GM19238 (cell line): Measurements from ENCODE around the gene PPP2R1A.
"Not testable (repeated sequence)": the region's sequence is repeated elsewhere in the genome, so short reads cannot be mapped to it uniquely, and the experiment has no call there.

ENCODE experiments used
- DNase-seq: peaks from one replicate; pipeline ENCODE4 v3.0.0; 2011; ENCODE audit warnings: low spot score; ENCODE audit not compliant: insufficient read length

Gene PPP2R1A

DNA sequence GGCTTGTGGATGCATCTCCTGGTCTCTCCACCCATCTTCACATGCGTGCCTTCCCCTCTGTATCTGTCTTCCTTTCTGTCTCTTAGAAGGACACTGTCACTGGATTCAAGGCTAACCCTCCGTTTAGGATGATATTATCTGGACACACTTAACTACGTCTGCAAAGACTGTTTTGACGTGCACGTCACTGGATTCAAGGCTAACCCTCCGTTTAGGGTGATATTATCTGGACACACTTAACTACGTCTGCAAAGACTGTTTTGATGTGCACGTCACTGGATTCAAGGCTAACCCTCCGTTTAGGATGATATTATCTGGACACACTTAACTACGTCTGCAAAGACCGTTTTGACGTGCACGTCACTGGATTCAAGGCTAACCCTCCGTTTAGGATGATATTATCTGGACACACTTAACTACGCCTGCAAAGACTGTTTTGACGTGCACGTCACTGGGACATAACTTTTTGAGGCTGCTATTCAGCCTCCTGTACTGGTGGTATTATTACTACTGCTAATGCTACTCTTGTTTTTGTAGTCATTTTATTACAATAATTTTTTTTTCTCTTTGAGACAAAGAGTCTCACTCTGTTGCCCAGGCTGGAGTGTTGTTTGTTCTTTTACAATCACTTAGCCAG lies 11.0 kb downstream of the PPP2R1A start:
- not testable (repeated sequence) for DNase-seq

DNA sequence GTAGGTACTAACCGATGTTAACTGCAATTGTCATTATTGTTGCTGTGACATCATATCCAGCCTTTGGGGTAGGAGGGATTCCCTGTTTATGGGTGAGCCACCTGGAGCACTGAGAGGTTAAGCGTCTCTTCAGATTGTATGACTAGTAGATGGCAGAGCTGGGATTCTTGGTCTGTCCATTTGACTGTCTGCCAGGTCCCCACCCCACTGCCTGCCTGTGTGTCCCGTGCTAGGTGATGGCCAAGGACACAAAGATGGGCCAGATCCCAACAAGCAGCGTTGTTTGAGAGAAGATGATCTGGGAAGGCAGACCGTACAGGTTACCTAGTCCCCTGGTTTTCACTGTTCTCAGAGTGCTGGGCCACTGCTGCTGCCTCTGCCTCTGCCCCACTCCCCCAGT lies 16.6 kb downstream of the PPP2R1A start:
- DNase-seq: no peak

DNA sequence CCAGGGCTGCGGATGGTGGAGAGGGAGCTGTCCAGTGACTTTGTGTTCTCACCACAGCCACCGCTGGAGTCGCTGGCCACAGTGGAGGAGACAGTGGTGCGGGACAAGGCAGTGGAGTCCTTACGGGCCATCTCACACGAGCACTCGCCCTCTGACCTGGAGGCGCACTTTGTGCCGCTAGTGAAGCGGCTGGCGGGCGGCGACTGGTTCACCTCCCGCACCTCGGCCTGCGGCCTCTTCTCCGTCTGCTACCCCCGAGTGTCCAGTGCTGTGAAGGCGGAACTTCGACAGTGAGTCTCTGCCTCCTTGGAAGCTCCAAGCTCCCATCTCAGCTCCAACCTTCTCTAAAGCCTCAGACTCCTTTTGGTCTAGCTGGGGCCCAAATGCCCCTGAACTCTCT lies 21.4 kb downstream of the PPP2R1A start:
- DNase-seq: no peak

DNA sequence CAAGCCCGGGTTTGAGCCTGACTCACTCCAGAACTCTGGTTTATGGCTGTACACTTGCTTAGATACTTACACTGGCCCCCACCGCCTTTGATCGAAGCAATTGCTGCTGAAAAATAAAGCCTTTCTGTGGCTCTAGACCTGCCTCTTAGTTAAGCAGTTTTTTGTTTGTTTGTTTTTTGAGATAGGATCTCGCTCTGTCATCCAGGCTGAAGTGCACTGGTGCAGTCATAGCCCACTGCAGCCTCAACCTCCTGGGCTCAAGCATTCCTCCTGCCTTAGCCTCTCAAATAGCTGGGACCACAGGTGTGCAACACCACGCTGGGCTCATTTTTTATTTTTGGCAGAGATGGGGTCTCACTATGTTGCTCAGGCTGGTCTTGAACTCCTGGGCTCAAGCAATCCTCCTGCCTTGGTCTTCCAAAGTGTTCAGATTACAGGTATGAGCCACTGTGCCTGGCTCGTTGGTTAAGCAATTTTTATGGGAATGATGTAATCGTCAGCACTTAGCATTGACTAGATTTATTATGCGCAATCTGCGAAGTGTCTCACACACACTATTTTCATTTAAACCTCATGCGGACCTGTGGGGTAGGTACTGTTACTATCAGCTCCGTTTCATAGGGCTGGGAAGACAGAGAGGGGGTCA lies 22.2 kb downstream of the PPP2R1A start:
- DNase-seq: no peak

DNA sequence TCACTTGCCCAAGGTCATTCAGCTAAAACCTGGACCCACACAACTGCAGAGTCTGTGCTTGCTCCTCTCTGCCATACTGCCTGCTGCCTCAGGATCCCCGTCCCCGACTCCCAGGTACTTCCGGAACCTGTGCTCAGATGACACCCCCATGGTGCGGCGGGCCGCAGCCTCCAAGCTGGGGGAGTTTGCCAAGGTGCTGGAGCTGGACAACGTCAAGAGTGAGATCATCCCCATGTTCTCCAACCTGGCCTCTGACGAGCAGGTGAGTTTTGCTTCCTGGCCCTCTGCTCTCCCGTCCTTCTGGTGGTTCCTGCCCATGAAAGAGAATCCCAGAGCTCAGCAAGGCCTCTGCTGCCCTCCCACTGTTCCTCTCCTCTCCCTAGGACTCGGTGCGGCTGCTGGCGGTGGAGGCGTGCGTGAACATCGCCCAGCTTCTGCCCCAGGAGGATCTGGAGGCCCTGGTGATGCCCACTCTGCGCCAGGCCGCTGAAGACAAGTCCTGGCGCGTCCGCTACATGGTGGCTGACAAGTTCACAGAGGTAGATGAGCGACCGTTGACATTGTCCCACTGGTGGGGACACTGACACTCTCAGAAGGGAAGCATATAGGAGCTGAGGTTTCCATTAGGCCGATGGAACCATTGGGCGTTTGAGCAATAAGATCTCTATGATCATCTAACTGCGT lies 22.9 kb downstream of the PPP2R1A start:
- DNase-seq: no peak

DNA sequence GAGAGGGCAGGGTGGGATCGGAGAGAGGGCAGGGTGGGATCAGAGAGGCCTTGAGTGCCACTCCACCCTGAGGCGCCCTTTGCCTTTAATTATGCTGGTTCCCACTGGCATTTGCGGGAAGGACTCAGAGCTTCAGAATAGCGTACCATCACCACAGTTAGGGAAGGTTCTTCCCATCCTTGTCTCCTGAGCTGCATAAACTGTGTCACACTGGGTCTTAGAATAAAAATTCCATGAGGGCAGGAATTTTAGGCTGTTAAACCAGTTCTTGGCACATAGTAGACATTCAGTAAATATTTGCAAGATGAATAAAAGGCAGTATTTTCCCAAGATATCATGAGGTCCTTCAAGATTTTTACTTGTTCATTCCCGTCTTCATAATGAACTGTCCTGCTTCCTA lies 24.4 kb downstream of the PPP2R1A start:
- DNase-seq: no peak

DNA sequence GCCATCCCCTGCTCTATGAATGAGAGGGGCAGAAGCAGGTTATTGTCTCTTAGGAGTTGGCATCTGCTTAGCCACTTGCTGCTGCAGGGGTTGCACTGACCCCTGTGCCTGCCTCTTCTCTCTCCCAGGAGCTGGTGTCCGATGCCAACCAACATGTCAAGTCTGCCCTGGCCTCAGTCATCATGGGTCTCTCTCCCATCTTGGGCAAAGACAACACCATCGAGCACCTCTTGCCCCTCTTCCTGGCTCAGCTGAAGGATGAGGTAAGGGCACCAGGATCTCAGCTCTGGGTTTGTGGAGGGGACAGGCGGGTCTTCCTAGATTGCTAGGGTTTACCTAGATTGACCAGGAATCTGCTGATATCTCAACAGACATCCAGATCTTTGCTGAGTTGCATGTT lies 26.5 kb downstream of the PPP2R1A start:
- DNase-seq: no peak

DNA sequence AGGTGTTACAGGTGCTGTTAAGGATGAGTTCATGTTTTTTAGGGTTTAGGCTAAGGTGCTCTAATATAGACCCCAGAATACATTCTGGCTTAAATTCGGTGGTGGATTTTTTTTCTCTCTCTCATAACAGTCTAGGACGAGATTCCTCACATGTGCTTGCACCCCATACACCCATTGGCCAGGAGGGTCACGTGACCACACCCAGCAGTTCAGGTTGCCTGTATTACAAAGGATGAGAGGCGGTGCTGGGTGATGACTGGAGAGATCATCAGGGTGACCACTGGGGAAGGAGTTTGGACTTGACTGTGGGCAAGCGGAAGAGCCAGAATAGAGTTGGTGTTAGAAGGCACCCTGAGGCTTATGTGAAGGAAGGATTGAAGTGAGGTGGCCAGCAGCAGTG lies 27.7 kb downstream of the PPP2R1A start:
- DNase-seq: no peak

DNA sequence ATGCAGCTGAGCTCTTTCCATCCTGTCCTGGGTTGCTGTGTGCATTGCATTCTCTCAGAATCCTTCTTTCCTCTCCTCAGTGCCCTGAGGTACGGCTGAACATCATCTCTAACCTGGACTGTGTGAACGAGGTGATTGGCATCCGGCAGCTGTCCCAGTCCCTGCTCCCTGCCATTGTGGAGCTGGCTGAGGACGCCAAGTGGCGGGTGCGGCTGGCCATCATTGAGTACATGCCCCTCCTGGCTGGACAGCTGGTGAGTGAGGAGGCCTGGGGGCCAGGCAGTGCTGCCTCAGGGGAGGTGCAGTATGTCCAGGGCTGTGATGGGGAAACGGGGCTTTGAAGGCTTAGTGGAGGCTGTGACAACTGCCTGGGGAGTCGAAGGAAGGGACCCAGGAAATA lies 29.8 kb downstream of the PPP2R1A start:
- no peak for DNase-seq

DNA sequence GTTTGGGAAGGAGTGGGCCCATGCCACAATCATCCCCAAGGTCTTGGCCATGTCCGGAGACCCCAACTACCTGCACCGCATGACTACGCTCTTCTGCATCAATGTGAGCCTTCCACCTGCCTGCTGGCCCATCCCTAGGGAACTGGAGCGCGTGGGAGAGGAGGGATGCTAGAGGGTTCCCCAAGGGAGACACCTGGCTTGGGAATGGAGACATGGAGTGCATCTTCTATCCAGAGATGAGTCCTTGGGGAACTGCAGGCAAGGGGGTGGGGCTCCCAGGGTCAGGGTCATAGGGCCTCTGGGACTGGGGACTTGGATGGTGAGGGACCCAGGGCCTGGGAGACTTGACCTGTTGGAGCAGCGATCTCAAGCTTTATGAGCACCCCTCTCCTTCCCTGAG lies 31.2 kb downstream of the PPP2R1A start:
- no peak for DNase-seq

DNA sequence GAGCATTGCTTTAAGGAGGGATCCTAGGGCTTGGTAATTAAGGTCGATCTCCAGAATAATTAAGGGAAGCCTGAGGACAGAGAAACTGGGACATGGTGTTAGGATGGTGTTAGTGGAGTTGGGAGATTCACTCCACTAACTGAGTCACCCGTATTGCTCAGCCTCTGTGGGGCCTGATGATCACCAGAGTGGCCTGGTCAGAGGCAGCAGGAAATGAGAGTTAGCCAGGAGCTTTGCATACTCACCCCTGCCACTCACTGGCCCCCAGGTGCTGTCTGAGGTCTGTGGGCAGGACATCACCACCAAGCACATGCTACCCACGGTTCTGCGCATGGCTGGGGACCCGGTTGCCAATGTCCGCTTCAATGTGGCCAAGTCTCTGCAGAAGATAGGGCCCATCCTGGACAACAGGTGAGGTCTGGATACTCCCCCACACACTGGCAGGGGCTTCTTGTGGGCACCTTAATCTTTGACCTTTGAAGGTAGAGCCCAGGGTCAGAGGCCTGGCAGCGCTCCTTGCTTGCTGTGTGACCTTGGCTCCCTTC lies 32.1 kb downstream of the PPP2R1A start:
- no peak for DNase-seq

DNA sequence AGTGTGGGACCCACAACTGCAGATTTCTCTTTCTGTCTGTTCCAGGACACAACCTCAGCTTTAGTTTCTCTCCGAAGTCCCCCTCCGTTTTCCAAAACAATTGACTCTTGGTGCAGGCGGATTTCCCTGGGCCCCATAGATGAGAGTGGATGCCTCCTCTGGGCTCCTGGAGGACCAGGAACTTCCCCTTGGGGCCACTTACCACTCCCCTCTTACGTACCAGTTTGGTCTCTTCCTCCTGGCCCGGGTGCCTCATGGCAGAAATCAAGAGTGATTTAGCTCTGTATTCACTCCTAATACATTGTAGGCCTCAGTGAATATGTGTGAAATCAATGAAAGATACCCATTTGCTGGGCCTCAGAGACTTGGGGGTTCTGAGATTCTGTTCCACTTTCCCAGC lies 34.4 kb downstream of the PPP2R1A start:
- no peak for DNase-seq

DNA sequence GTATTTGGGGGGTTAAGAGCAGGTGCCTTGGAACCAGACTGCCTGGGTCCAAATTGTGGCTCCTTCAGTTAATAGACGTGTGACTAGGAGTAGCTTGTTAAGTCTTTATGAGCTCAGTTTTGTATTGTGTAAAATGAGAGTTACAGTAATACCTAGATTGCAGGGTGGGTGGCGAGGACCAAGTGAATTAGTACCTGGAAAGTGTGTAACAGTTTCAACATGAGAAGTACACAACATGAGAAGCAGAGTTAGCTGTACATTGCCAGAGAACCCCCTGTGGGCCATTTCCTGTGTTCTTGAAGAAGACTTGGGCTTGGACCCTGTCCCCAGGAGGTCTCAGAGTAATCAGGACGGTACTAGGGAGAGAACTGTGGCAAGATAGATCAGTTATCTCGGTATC lies 36.8 kb downstream of the PPP2R1A start:
- no peak for DNase-seq

DNA sequence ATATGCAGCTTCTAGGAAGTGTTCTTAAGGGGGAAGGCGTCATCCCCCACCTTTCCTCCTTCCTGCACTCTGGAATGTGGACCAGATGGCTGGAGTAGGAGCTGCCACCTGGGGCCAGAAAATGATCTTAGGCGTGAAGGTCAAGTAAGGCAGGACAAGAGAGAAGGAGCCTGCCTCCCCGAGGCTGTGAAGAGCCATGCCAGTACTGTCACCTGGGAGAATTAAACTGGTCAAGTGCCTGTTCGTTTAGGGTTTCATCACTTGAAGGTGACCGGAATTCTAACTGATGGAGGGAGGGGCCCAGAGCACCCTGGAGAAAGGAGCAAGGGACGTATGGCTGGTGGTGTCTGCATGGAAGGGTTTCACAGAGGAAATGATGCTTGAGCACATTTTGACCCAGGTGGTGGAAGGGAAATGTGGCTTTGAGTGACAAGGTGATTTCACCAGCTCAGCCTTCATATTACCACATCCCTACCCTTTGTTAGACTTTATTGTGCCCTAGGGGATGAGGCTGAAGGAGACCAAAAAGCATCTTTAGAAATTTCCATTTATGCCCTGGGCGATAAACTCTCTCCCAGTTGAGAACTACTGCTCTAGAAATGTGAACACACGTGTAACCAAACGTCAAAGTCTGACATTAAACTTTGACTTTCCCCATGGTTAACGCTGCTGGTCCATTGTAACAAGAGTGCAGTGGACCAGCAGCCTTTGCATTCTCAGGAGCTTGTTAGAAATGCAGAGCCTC lies 37.5 kb downstream of the PPP2R1A start:
- no peak for DNase-seq

DNA sequence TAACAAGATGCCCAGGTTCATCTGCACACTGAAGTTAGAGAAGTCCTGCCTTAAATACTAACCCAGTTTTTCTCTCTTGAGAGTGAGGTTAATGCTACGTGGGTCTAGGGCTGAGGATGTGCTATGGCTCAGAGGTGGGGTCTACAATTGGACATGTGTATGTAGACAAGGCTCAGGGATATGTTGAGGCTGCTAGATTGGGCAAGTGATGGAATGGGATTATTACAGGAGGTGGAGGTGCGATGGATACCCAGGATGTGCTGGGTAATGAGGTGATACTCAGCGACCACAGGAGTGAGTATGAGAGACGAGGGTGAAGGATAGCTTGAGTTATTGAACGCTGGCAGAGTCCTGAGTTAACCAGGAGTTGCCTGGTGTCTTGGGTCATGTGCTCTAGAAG lies 38.1 kb downstream of the PPP2R1A start:
- DNase-seq: no peak

DNA sequence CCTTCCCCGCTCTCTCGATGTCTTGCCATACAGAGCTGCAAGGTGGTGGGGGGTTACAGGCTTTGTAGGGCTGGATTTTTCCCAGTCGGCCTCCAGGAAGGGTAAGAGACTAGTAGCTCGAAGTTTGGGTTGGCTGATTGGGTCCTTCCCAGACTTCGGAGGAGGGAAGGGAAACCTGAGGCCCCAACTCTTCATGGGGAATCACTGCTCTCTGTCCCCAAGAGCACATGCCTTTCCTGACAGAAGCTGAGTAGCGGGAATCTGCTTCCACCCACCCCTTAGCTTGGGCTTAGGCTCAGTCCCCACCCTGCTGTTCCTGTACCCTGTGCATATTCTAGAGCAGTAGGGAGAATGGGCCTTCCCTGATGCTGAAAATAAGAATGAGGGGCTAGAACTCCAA lies 39.7 kb downstream of the PPP2R1A start:
- no peak for DNase-seq

DNA sequence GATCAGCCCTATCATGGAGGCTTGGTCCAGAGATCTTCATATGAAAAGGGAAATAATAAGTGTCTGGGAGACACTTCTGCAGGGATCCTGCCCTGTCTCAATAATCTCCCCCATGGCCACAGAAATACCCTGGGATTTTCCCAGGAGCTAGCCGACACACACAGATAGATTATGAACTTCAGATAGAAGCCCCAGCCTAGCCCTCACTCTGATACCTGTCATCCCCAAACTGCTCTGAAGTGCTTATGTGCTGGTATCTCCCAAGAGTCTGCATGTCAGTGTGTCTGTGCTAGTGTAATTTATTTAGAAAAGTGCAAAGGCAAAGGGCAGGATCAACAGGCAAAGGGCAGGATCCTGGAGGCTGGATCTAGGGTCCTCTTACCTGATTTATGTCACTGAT lies 40.8 kb downstream of the PPP2R1A start:
- no peak for DNase-seq

DNA sequence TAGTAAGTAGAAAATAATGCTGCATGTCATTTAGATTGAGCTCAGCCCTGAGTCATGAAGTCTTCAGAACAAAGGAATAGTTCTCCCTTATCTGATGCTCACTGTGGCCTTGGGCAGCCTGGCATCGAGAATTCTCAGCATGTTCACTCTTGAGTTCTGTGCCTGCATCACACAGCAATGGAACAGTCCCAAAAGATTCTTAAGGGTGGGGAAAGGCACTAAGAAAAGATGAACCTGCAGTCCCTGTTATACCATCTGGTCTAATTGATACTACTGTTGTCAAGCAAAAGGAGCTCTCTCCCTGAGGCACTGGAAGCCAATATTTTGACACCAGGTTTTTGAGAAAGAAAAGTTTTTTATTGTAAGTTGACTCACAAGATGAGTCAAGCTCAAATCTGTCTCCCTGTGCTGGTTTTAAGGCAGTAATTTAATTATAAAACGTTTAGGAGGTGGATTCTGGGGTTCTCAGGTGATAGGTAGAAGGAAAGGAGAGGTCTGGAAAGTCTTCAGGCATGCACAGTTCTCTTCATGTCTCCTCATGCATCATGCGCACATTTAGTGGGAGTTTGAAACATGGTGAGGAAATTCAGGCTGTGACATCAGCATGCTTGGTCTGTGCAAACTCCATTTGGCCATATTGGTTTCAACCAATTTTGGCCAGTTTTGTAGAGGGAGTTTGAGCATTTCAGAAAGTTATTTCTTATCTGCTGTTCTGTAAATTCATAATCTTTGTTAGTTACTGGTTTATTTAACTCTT lies 41.5 kb downstream of the PPP2R1A start:
- no peak for DNase-seq

DNA sequence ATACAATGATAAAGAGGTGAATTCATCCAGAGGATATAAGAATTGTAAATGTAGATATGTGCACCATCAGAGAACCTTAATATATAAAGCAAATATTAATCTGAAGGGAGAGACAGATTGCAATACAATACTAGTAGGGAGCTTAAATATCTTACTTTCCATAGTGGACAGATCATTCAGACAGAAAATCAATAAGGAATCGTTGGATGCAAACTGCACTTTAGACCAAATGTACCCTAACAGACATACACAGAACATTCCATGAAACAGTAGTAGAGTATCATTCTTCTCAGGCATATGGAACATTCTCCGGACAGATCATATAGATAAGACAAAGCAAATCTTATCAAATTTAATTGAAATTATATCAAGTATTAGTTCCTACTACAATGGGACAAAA lies 44.6 kb downstream of the PPP2R1A start:
- no peak for DNase-seq

DNA sequence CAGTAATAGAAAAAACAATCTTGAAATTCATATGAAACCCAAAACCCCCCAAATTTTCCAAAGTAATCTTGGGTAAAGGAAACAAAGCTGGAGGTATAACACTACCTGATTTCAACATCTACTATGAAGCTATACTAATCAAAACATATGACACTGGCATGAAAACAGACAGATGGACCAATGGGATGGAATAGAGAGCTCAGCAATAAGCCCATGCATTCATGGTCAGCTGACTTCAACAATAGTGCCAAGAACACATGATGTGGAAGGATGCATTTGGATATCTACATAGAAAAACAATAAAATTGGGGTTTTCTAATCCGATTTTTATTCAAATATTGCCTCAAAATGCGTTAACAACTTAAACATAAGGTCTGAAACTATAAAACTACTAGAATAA lies 47.3 kb downstream of the PPP2R1A start:
- DNase-seq: no peak

DNA sequence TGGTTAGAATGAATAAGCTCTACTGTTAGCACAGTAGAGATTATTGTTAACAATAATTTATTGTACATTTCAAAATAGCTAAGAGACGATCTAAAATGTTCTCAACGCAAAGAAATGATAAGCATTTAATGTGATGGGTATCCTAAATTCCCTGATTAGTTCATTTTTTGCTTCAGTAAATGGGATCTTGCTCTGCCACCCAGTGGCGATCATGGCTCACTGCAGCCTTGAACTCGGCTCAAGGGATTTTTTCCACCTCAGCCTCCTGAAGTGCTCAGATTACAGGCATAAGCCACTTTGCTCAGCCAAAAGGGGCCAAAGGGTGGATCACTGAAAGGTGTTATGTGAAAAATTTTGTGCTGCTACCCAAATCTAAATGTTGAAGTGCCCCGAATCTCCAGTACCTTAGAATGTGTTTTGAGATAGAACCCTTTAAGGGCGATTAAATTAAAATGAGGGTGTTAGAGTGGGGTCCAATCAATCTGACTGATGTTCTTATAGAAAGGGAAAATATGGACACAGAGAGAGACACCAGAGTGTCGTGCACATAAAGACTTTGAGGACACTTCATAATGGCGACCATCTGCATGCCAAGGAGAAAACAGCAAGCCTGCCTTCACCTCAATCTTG lies 48.0 kb downstream of the PPP2R1A start:
- DNase-seq: no peak
